Neural cell (in vitro differentiated cells): ENCODE data around the gene PRKACB. TPM values are rescaled to one million over a fixed set of nuclear protein-coding genes. Genes with fewer than 3 reads are reported as not detected.

Experiments used
- H2AFZ ChIP-seq: fragments of 200-600, 300-800 bp; sonication (generic), shearing (Covaris generic); 2 replicates; pipeline ENCODE4 v1.6.0; 2014; ENCODE audit warnings: low read depth, mild to moderate bottlenecking, antibody characterized with exemption, low read length, moderate library complexity
- H3F3A ChIP-seq: fragments of 200-600 bp; shearing (Covaris generic); 2 replicates; pipeline ENCODE4 v1.6.1; 2016; ENCODE audit warnings: mild to moderate bottlenecking, moderate library complexity, mixed read lengths, antibody characterized with exemption, low read length; ENCODE audit not compliant: insufficient read depth, poor library complexity, severe bottlenecking
- H3K27ac ChIP-seq: fragments of 200-600, 300-800 bp; sonication (generic), shearing (Covaris generic); 2 replicates; pipeline ENCODE4 v1.5.1; 2014; ENCODE audit warnings: mild to moderate bottlenecking, low read length, moderate library complexity
- H3K27me3 ChIP-seq: fragments of 300-800, 200-600 bp; sonication (generic), shearing (Covaris generic); 2 replicates; pipeline ENCODE4 v1.6.0; 2014; ENCODE audit warnings: mild to moderate bottlenecking, low read depth, low read length, moderate library complexity; ENCODE audit not compliant: insufficient read depth
- H3K36me3 ChIP-seq: fragments of 300-800, 200-600 bp; sonication (generic), shearing (Covaris generic); 2 replicates; pipeline ENCODE4 v1.5.1; 2014; ENCODE audit warnings: mild to moderate bottlenecking, antibody characterized with exemption, low read length, moderate library complexity; ENCODE audit not compliant: insufficient read depth
- H3K4me2 ChIP-seq: fragments of 300-800, 200-600 bp; sonication (generic), shearing (Covaris generic); 2 replicates; pipeline ENCODE4 v1.6.0; 2014; ENCODE audit warnings: mild to moderate bottlenecking, low read length
- H3K4me3 ChIP-seq: fragments of 300-800, 200-600 bp; sonication (generic), shearing (Covaris generic); 2 replicates; pipeline ENCODE4 v1.5.1; 2014; ENCODE audit warnings: mild to moderate bottlenecking, low read length, moderate library complexity
- H3K79me2 ChIP-seq: fragments of 200-600 bp; shearing (Covaris generic); replicated peaks from 2 replicates; pipeline ENCODE4 v1.6.0; 2014; ENCODE audit warnings: mild to moderate bottlenecking, low read length, moderate library complexity; ENCODE audit not compliant: insufficient read depth
- H3K9ac ChIP-seq: fragments of 300-800, 200-600 bp; sonication (generic), shearing (Covaris generic); 2 replicates; pipeline ENCODE4 v1.6.1; 2016; ENCODE audit warnings: mild to moderate bottlenecking, low read length, mixed read lengths
- H3K9me2 ChIP-seq: fragments of 200-600 bp; shearing (Covaris generic); 2 replicates; pipeline ENCODE4 v1.6.1; 2016; ENCODE audit warnings: mild to moderate bottlenecking, low read length, mixed read lengths; ENCODE audit not compliant: insufficient read depth
- H3K9me3 ChIP-seq: fragments of 200-600, 300-800 bp; sonication (generic), shearing (Covaris generic); 2 replicates; pipeline ENCODE4 v1.6.1; 2016; ENCODE audit warnings: mild to moderate bottlenecking, mixed run types, low read length, moderate library complexity, mixed read lengths
- H4K20me1 ChIP-seq: fragments of 200-600 bp; shearing (Covaris generic); 2 replicates; pipeline ENCODE4 v1.6.1; 2016; ENCODE audit warnings: mild to moderate bottlenecking, mixed run types; ENCODE audit not compliant: insufficient read depth
- CTCF ChIP-seq: fragments of 450-650 bp; IDR thresholded peaks from 2 replicates; pipeline ENCODE4 v1.5.1; 2014; ENCODE audit warnings: antibody characterized with exemption, mild to moderate bottlenecking, moderate library complexity; ENCODE audit not compliant: poor library complexity, severe bottlenecking
- EP300 ChIP-seq: fragments of 450-650 bp; conservative IDR thresholded peaks from 2 replicates; pipeline ENCODE4 v1.6.1; 2014; ENCODE audit warnings: antibody characterized with exemption, mild to moderate bottlenecking, moderate library complexity; ENCODE audit not compliant: poor library complexity, severe bottlenecking
- EZH2 ChIP-seq: fragments of 200-600, 300-800 bp; shearing (Covaris generic), sonication (generic); IDR thresholded peaks from 2 replicates; pipeline ENCODE4 v1.6.1; 2014; ENCODE audit warnings: antibody characterized with exemption, low read length, borderline replicate concordance, mild to moderate bottlenecking; ENCODE audit not compliant: insufficient read depth, poor library complexity, severe bottlenecking
- MXI1 ChIP-seq: fragments of 450-650 bp; conservative IDR thresholded peaks from 2 replicates; pipeline ENCODE4 v1.6.1; 2014; ENCODE audit warnings: antibody characterized with exemption, mild to moderate bottlenecking; ENCODE audit not compliant: poor library complexity, severe bottlenecking
- POLR2AphosphoS5 ChIP-seq: IDR thresholded peaks from 2 replicates; pipeline ENCODE4 v1.6.1; 2012
- RAD21 ChIP-seq: fragments of 450-650 bp; conservative IDR thresholded peaks from 2 replicates; pipeline ENCODE4 v1.6.1; 2014; ENCODE audit warnings: antibody characterized with exemption, mild to moderate bottlenecking, moderate library complexity
- SMC3 ChIP-seq: fragments of 450-650 bp; conservative IDR thresholded peaks from 2 replicates; pipeline ENCODE4 v1.6.1; 2014; ENCODE audit warnings: antibody characterized with exemption, mild to moderate bottlenecking, moderate library complexity; ENCODE audit not compliant: poor library complexity
- TAF1 ChIP-seq: IDR thresholded peaks from 2 replicates; pipeline ENCODE4 v1.6.1; 2012; ENCODE audit warnings: low read depth
- polyA plus RNA-seq: library from polyadenylated mRNA; depleted of rRNA; stranded (reverse); fragments of >200 nt; gene quantifications from 2 replicates; pipeline ENCODE4 v1.2.3, GENCODE V29; 2014
- TF ChIP-seq, protein P1 (sequence below): IDR thresholded peaks from 2 replicates; pipeline ENCODE4 v1.6.1; 2012; ENCODE audit warnings: borderline replicate concordance

The PRKACB gene
- polyA plus RNA-seq, 1 donor from 2014 or later, result 979 TPM

GRCh38 chr1:84236256-84236655 lies 92.2 kb downstream of the PRKACB start:
- Histone ChIP-seq H3K36me3 (peaks cover 30% of the 10 kb centered on the region), H3K27me3 (no peaks in the 10 kb centered on the region), H3F3A (peaks cover 3% of the 10 kb centered on the region), H3K27ac (no peak overlapping the region), H3K9me3 (no peaks in the 10 kb centered on the region), H3K79me2 (no peaks in the 10 kb centered on the region), H4K20me1 (no peaks in the 10 kb centered on the region), H3K9me2 (no peaks in the 10 kb centered on the region), H3K4me3 (no peak overlapping the region), H3K4me2 (no peak overlapping the region), H2AFZ (no peak overlapping the region), H3K9ac (no peak overlapping the region)
- no peak for TF ChIP-seq EP300
- TF ChIP-seq RAD21, result no peak
- TF ChIP-seq EZH2, result no peak

DNA sequence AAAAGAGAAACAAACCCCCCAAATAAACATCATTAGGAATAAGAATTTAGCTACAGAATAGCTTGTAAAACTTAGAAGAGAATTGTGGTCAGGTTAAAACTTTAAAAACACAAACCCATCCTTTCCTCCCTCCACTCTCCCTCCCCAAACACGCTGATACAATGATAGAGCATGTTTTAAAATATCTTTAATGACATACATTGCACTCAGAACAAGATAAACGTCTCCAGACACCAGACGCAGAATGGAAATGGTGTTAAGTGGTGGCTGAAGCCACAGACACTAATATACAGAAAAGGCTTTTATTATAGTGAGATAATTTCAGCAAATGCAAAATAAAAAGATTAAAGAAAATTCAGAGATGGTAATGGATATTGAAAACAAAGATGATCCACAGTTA lies 98.6 kb downstream of the PRKACB start:
- Histone ChIP-seq H3F3A (no peaks in the 10 kb centered on the region), H3K9ac (no peak overlapping the region), H3K9me2 (no peaks in the 10 kb centered on the region), H4K20me1 (no peaks in the 10 kb centered on the region), H2AFZ (no peak overlapping the region), H3K9me3 (no peaks in the 10 kb centered on the region), H3K36me3 (peaks cover 14% of the 10 kb centered on the region), H3K27ac (no peak overlapping the region), H3K4me2 (no peak overlapping the region), H3K4me3 (no peak overlapping the region), H3K27me3 (no peaks in the 10 kb centered on the region), H3K79me2 (no peaks in the 10 kb centered on the region)
- TF ChIP-seq POLR2AphosphoS5, result peak; percentile 7
- TF ChIP-seq EP300, result no peak

DNA sequence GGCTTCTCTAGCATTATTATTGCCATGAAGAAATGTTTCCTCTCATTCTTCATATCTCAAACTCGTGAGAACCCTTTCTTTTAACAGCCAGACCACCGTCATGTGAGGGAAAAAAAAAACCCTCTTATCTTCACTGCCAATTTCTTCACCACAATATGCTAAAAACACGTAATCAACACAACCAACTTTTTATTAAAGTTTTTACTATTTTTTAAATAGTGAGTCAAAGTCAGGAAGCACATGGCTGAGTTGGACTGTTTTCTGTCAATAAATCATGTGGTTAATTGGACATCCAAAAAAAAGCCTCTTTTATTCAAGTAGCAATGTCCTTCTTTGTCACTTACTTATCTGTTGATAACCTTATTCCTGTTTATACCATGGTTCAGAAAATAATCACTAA lies 101.5 kb downstream of the PRKACB start:
- Histone ChIP-seq H3K79me2 (no peaks in the 10 kb centered on the region), H3K9me3 (no peaks in the 10 kb centered on the region), H3K9me2 (no peaks in the 10 kb centered on the region), H3K4me3 (no peak overlapping the region), H4K20me1 (no peaks in the 10 kb centered on the region), H3K36me3 (no peaks in the 10 kb centered on the region), H3K9ac (no peak overlapping the region), H3K27me3 (no peaks in the 10 kb centered on the region), H3F3A (no peaks in the 10 kb centered on the region), H2AFZ (no peak overlapping the region), H3K4me2 (no peak overlapping the region), H3K27ac (no peak overlapping the region)
- TF ChIP-seq CTCF (no peak), MXI1 (no peak), POLR2AphosphoS5 (no peak), EZH2 (no peak), SMC3 (no peak), TAF1 (no peak), RAD21 (no peak), EP300 (no peak)
- TF ChIP-seq, protein P1, sequence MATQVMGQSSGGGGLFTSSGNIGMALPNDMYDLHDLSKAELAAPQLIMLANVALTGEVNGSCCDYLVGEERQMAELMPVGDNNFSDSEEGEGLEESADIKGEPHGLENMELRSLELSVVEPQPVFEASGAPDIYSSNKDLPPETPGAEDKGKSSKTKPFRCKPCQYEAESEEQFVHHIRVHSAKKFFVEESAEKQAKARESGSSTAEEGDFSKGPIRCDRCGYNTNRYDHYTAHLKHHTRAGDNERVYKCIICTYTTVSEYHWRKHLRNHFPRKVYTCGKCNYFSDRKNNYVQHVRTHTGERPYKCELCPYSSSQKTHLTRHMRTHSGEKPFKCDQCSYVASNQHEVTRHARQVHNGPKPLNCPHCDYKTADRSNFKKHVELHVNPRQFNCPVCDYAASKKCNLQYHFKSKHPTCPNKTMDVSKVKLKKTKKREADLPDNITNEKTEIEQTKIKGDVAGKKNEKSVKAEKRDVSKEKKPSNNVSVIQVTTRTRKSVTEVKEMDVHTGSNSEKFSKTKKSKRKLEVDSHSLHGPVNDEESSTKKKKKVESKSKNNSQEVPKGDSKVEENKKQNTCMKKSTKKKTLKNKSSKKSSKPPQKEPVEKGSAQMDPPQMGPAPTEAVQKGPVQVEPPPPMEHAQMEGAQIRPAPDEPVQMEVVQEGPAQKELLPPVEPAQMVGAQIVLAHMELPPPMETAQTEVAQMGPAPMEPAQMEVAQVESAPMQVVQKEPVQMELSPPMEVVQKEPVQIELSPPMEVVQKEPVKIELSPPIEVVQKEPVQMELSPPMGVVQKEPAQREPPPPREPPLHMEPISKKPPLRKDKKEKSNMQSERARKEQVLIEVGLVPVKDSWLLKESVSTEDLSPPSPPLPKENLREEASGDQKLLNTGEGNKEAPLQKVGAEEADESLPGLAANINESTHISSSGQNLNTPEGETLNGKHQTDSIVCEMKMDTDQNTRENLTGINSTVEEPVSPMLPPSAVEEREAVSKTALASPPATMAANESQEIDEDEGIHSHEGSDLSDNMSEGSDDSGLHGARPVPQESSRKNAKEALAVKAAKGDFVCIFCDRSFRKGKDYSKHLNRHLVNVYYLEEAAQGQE, result no peak
